ENCODE measurements around the gene ITGA4. TPM values are rescaled to one million over a fixed set of nuclear protein-coding genes. Genes with fewer than 3 reads are reported as not detected.

The ITGA4 gene
- total RNA-seq, 4 donors from 2014 or later: 3.2 to 7.0 (median 4.6) TPM

GRCh38 chr2:181457741-181458425, 697 bp downstream of the ITGA4 start:
- Histone ChIP-seq H3K9me3 (no peaks in the 10 kb centered on the region), H3K27ac (peak overlapping the region in 3 of 4 donors; percentile 58 to 65 (median 60)), H3K4me3 (peak overlapping the region; percentile 37 to 58), H3K27me3 (peaks cover 20% of the 10 kb centered on the region), H3K4me1 (peaks cover 0 to 23% (median 7%) of the 10 kb centered on the region in 3 donors), H3K36me3 (no peaks in the 10 kb centered on the region)
- ATAC-seq: peak; percentile 28
- WGBS, 2 donors (ENCODE audit: low coverage in 1 of 2): 25 to 29% methylated on average over 1 to 6 of the region's 45 CpGs
- TF ChIP-seq POLR2A (IDR thresholded peaks at IDR 0.05) (no peak), CTCF (IDR thresholded peaks at IDR 0.05) (no peak), EP300 (IDR thresholded peaks at IDR 0.05) (no peak), POLR2AphosphoS5 (IDR thresholded peaks at IDR 0.05) (no peak)

- TF ChIP-seq EP300 (IDR thresholded peaks at IDR 0.05) (no peak), CTCF (IDR thresholded peaks at IDR 0.05) (no peak), POLR2A (IDR thresholded peaks at IDR 0.05) (no peak), POLR2AphosphoS5 (IDR thresholded peaks at IDR 0.05) (no peak)
- H3K27me3 ChIP-seq: peaks cover 20% of the 10 kb centered on the region
- 65 to 85% methylated on average over 2 of the region's 2 CpGs for WGBS, 2 donors (ENCODE audit: low coverage in 1 of 2)
- ATAC-seq: no peak
- peak overlapping the region in 1 of 2 donors; percentile 58 for H3K4me3 ChIP-seq
- no peaks in the 10 kb centered on the region for H3K36me3 ChIP-seq
- H3K27ac ChIP-seq: peak overlapping the region in 1 of 4 donors; percentile 60
- H3K4me1 ChIP-seq: peaks cover 0 to 23% (median 7%) of the 10 kb centered on the region in 3 donors
- H3K9me3 ChIP-seq: no peaks in the 10 kb centered on the region
These were observed 1.7 kb downstream of the ITGA4 start for GRCh38 chr2:181458871-181459270.

GRCh38 chr2:181459621-181460021, 2.4 kb downstream of the ITGA4 start:
- TF ChIP-seq POLR2AphosphoS5 (IDR thresholded peaks at IDR 0.05) (no peak), CTCF (IDR thresholded peaks at IDR 0.05) (no peak), POLR2A (IDR thresholded peaks at IDR 0.05) (no peak), EP300 (IDR thresholded peaks at IDR 0.05) (no peak)
- Histone ChIP-seq H3K9me3 (no peaks in the 10 kb centered on the region), H3K4me1 (peaks cover 0 to 23% (median 7%) of the 10 kb centered on the region in 3 donors), H3K27me3 (peaks cover 20% of the 10 kb centered on the region), H3K36me3 (no peaks in the 10 kb centered on the region), H3K4me3 (no peak overlapping the region), H3K27ac (no peak overlapping the region)
- WGBS, 2 donors (ENCODE audit: low coverage in 1 of 2): 0 to 17% methylated on average over 1 of the region's 1 CpG
- ATAC-seq: no peak

- H3K36me3 ChIP-seq: no peaks in the 10 kb centered on the region
- no peaks in the 10 kb centered on the region for H3K9me3 ChIP-seq
- TF ChIP-seq CTCF (IDR thresholded peaks at IDR 0.05) (no peak), POLR2A (IDR thresholded peaks at IDR 0.05) (no peak), EP300 (IDR thresholded peaks at IDR 0.05) (no peak), POLR2AphosphoS5 (IDR thresholded peaks at IDR 0.05) (no peak)
- peaks cover 15% of the 10 kb centered on the region for H3K27me3 ChIP-seq
- peaks cover 0 to 23% (median 7%) of the 10 kb centered on the region in 3 donors for H3K4me1 ChIP-seq
- ATAC-seq: no peak
- no peak overlapping the region for H3K4me3 ChIP-seq
- no peak overlapping the region for H3K27ac ChIP-seq
- WGBS, 2 donors (ENCODE audit: low coverage in 1 of 2): 88 to 89% methylated on average over 6 of the region's 7 CpGs
These were observed 4.1 kb downstream of the ITGA4 start for GRCh38 chr2:181461056-181461997.

Measured in gastroesophageal sphincter (tissue), 4 donors.